ENCODE data around the gene RBM41. TPM values are rescaled to one million over a fixed set of nuclear protein-coding genes. Genes with fewer than 3 reads are reported as not detected.

The RBM41 gene
- total RNA-seq, 2 donors from 2014 or later = 25.3 to 26.1 TPM

DNA sequence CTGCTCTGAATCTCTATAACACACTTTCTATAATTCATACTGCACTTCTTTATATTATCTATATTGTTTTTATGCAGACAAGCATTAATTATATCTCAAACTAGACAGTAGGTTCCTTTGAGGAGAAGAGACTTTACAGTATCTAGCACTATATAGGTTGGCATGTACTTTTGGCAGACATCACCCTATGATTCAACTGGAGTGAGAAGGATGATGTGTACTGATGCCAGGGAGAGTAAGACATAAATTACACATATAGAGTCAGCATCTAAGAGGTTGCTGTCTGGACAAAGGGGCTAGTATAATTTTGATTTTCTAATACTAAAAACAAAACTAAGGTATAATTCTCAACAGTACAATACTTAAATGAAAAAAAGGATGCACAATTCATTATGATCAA is 5.1 kb upstream of the RBM41 start:
- Mint-ChIP-seq H3K27ac (no peak overlapping the region), H3K36me3 (ENCODE audit: low read depth) (no peaks in the 10 kb centered on the region), H3K4me3 (no peak overlapping the region), H3K9me3 (peaks cover 39% of the 10 kb centered on the region), H3K27me3 (ENCODE audit: insufficient read depth) (no peaks in the 10 kb centered on the region), H3K4me1 (peaks cover under 1% of the 10 kb centered on the region)
- no peak for DNase-seq
- H3K4me1 ChIP-seq (ENCODE audit: control insufficient read depth, insufficient read depth, low read length) = no peaks in the 10 kb centered on the region
- no peaks in the 10 kb centered on the region for H3K36me3 ChIP-seq (ENCODE audit: control insufficient read depth, insufficient read depth, low read length)
- no peaks in the 10 kb centered on the region for H3K9me3 ChIP-seq (ENCODE audit: control insufficient read depth, low read length)
- no peak overlapping the region for H3K27ac ChIP-seq (ENCODE audit: low read depth, low read length)
- H3K4me3 ChIP-seq (ENCODE audit: low read length) = no peak overlapping the region
- no peak overlapping the region for H3K9ac ChIP-seq (ENCODE audit: extremely low read depth, low read length, poor library complexity, severe bottlenecking)
- no peaks in the 10 kb centered on the region for H3K27me3 ChIP-seq (ENCODE audit: control insufficient read depth, insufficient read depth, low read length, poor library complexity, severe bottlenecking)
- TF ChIP-seq, protein P1, sequence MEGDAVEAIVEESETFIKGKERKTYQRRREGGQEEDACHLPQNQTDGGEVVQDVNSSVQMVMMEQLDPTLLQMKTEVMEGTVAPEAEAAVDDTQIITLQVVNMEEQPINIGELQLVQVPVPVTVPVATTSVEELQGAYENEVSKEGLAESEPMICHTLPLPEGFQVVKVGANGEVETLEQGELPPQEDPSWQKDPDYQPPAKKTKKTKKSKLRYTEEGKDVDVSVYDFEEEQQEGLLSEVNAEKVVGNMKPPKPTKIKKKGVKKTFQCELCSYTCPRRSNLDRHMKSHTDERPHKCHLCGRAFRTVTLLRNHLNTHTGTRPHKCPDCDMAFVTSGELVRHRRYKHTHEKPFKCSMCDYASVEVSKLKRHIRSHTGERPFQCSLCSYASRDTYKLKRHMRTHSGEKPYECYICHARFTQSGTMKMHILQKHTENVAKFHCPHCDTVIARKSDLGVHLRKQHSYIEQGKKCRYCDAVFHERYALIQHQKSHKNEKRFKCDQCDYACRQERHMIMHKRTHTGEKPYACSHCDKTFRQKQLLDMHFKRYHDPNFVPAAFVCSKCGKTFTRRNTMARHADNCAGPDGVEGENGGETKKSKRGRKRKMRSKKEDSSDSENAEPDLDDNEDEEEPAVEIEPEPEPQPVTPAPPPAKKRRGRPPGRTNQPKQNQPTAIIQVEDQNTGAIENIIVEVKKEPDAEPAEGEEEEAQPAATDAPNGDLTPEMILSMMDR (conservative IDR thresholded peaks at IDR 0.05) = no peak

GRCh38 chrX:107119283-107119682 is 661 bp upstream of the RBM41 start:
- peaks cover 21% of the 10 kb centered on the region for H3K36me3 ChIP-seq (ENCODE audit: control insufficient read depth, insufficient read depth, low read length)
- no peak overlapping the region for H3K4me3 ChIP-seq (ENCODE audit: low read length)
- H3K9ac ChIP-seq (ENCODE audit: extremely low read depth, low read length, poor library complexity, severe bottlenecking) = no peak overlapping the region
- H3K4me3 Mint-ChIP-seq = peak overlapping the region; percentile 91
- no peaks in the 10 kb centered on the region for H3K4me1 Mint-ChIP-seq
- peaks cover 20% of the 10 kb centered on the region for H3K36me3 Mint-ChIP-seq (ENCODE audit: low read depth)
- DNase-seq = no peak
- no peak overlapping the region for H3K27ac ChIP-seq (ENCODE audit: low read depth, low read length)
- 88% methylated on average over 1 of the region's 1 CpG; no CpG with 5 or more reads in 1 of the 2 experiments for WGBS, 2 experiments (ENCODE audit: insufficient coverage in 1 of 2, insufficient read length in 1 of 2)
- no peak overlapping the region for H3K27ac Mint-ChIP-seq
- H3K9me3 ChIP-seq (ENCODE audit: control insufficient read depth, low read length) = no peaks in the 10 kb centered on the region
- H3K27me3 ChIP-seq (ENCODE audit: control insufficient read depth, insufficient read depth, low read length, poor library complexity, severe bottlenecking) = no peaks in the 10 kb centered on the region
- TF ChIP-seq, protein P1 (conservative IDR thresholded peaks at IDR 0.05) = no peak
- H3K9me3 Mint-ChIP-seq = peaks cover 43% of the 10 kb centered on the region
- H3K27me3 Mint-ChIP-seq (ENCODE audit: insufficient read depth) = no peaks in the 10 kb centered on the region
- H3K4me1 ChIP-seq (ENCODE audit: control insufficient read depth, insufficient read depth, low read length) = no peaks in the 10 kb centered on the region

- Histone ChIP-seq H3K27ac (ENCODE audit: low read depth, low read length) (peak overlapping the region; percentile 72), H3K4me3 (ENCODE audit: low read length) (peak overlapping the region; percentile 87), H3K9me3 (ENCODE audit: control insufficient read depth, low read length) (no peaks in the 10 kb centered on the region), H3K36me3 (ENCODE audit: control insufficient read depth, insufficient read depth, low read length) (peaks cover 34% of the 10 kb centered on the region), H3K9ac (ENCODE audit: extremely low read depth, low read length, poor library complexity, severe bottlenecking) (peak overlapping the region; percentile 73), H3K27me3 (ENCODE audit: control insufficient read depth, insufficient read depth, low read length, poor library complexity, severe bottlenecking) (no peaks in the 10 kb centered on the region), H3K4me1 (ENCODE audit: control insufficient read depth, insufficient read depth, low read length) (no peaks in the 10 kb centered on the region)
- no peaks in the 10 kb centered on the region for H3K27me3 Mint-ChIP-seq (ENCODE audit: insufficient read depth)
- peak overlapping the region; percentile 91 for H3K4me3 Mint-ChIP-seq
- TF ChIP-seq, protein P1 (conservative IDR thresholded peaks at IDR 0.05) = no peak
- peak overlapping the region; percentile 97 for H3K27ac Mint-ChIP-seq
- no peak for DNase-seq
- 0% methylated on average over 6 of the region's 8 CpGs; no CpG with 5 or more reads in 1 of the 2 experiments for WGBS, 2 experiments (ENCODE audit: insufficient coverage in 1 of 2, insufficient read length in 1 of 2)
- no peaks in the 10 kb centered on the region for H3K4me1 Mint-ChIP-seq
- H3K9me3 Mint-ChIP-seq = peaks cover 48% of the 10 kb centered on the region
- peaks cover 27% of the 10 kb centered on the region for H3K36me3 Mint-ChIP-seq (ENCODE audit: low read depth)
Measured at GRCh38 chrX:107117993-107118321, 665 bp downstream of the RBM41 start.
